HCT116 (cell line): ENCODE results near the gene SLC22A2.

ENCODE experiments used
- CEBPB ChIP-seq: IDR thresholded peaks from 2 replicates; pipeline ENCODE4 v1.6.1; 2012; ENCODE audit warnings: low read depth
- CTCF ChIP-seq, 3 experiments: fragments of 200-600 bp in 1 of 3; sonication (generic) in 1 of 3; IDR thresholded peaks in 2 of 3; conservative IDR thresholded peaks in 1 of 3; 2 replicates each; pipeline ENCODE4 v1.5.1; 2012 to 2017; ENCODE audit warnings: low read depth in 2 of 3, low read length in 2 of 3, antibody characterized with exemption in 1 of 3, borderline replicate concordance in 1 of 3, control low read depth in 1 of 3, mild to moderate bottlenecking in 1 of 3, mixed read lengths in 1 of 3, mixed run types in 1 of 3, moderate library complexity in 1 of 3; ENCODE audit not compliant: insufficient read depth in 1 of 3
- EZH2 ChIP-seq: fragments of 200-600 bp; sonication (generic); IDR thresholded peaks from 2 replicates; pipeline ENCODE4 v1.6.1; 2017; ENCODE audit warnings: antibody characterized with exemption, mixed run types
- EZH2phosphoT487 ChIP-seq: fragments of 200-600 bp; IDR thresholded peaks from 2 replicates; pipeline ENCODE4 v1.6.1; 2018; ENCODE audit warnings: antibody characterized with exemption, borderline replicate concordance
- FOSL1 ChIP-seq: IDR thresholded peaks from 2 replicates; pipeline ENCODE4 v1.6.1; 2012; ENCODE audit warnings: low read depth
- MAX ChIP-seq: IDR thresholded peaks from 2 replicates; pipeline ENCODE4 v1.6.1; 2012
- POLR2A ChIP-seq: IDR thresholded peaks from 2 replicates; pipeline ENCODE4 v1.7.0; 2011; ENCODE audit warnings: borderline replicate concordance; ENCODE audit not compliant: insufficient read depth, insufficient read length; ENCODE audit errors: extremely low read depth
- POLR2AphosphoS5 ChIP-seq: IDR thresholded peaks from 2 replicates; pipeline ENCODE4 v1.6.1; 2011; ENCODE audit warnings: mild to moderate bottlenecking, low read depth, low read length, moderate library complexity
- TCF7L2 ChIP-seq: IDR thresholded peaks from 2 replicates; pipeline ENCODE4 v1.7.0; 2011; ENCODE audit warnings: borderline replicate concordance, inconsistent platforms; ENCODE audit not compliant: insufficient read depth, insufficient read length; ENCODE audit errors: extremely low read depth

GRCh38 chr6:160299559-160299958 lies 40.9 kb upstream of the SLC22A2 start:
- no peak for TF ChIP-seq CTCF (IDR thresholded peaks at IDR 0.05 in 2 of 3, conservative IDR thresholded peaks at IDR 0.05 in 1 of 3; ENCODE audit: borderline replicate concordance in 1 of 3, insufficient read depth in 1 of 3, low read depth in 2 of 3, low read length in 2 of 3)
- TF ChIP-seq CEBPB = no peak
- TF ChIP-seq POLR2A = no peak
- TF ChIP-seq TCF7L2 = no peak
- no peak for TF ChIP-seq EZH2phosphoT487
- TF ChIP-seq FOSL1 = no peak
- TF ChIP-seq MAX = no peak
- TF ChIP-seq EZH2 = no peak
- no peak for TF ChIP-seq POLR2AphosphoS5
